Breast epithelium (tissue), 3 donors: Measurements from ENCODE around the gene SHB.

Source experiments
- CTCF ChIP-seq, 3 donors: fragments of 450-650 bp; IDR thresholded peaks; one replicate each; pipeline ENCODE4 v1.5.1; 2016 to 2017; ENCODE audit warnings: antibody characterized with exemption in 3 of 3, mild to moderate bottlenecking in 3 of 3, moderate library complexity in 3 of 3
- POLR2A ChIP-seq: fragments of 450-650 bp; IDR thresholded peaks from one replicate; pipeline ENCODE4 v1.6.1; 2016; ENCODE audit warnings: antibody characterized with exemption, mild to moderate bottlenecking, moderate library complexity
- POLR2AphosphoS5 ChIP-seq, 3 donors: sonication (generic); formaldehyde crosslinking; IDR thresholded peaks; one replicate each; pipeline ENCODE4 v1.6.1; 2017; ENCODE audit warnings: antibody characterized with exemption in 3 of 3

DNA sequence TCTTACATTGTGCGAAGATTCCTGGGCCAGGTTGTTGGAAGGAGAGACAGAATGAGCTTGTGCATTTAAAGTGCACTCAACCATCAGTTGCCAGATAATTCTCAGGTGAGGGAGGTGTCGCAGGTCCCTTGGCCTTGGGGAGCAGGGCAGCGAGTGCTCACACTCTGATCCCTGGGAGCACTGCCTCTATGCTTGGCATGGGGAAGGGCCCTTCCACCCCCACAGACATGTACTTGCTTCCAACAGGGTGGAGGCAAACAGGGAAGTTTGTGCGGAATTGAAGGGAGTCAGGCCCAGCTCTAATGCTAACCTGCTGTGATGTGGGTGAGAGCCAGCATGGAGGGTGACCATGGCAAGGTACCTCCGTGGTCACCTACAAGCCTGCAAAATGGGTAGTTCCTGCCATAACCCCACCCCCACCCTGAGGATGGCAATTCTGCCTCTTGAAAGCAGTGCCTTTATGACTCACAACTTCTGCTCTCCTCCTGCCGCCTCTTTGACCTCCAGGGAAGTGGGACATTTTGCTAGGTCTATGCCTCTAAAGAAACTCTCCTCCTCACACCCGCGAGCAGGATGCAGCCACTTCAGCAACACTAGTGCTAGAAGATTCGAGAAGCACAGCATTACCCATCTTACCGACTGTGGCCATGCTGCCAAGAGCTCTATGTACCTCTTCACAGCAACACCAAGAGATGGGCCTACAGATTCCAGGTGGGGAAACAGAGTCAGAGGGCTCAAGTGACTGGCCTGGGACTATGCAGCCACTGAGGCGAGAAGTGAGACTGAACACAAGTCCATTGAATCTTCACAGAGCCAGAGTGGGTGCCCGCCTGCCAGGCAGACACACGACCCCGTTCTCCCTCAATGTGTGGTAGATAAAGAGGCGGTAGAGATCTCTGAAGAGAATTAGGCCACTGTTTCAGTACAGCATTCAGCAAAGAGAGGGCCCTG lies 143.0 kb downstream of the SHB start:
- no peak for TF ChIP-seq POLR2A
- TF ChIP-seq CTCF (IDR thresholded peaks at IDR 0.05), result no peak
- TF ChIP-seq POLR2AphosphoS5 (IDR thresholded peaks at IDR 0.05), result no peak
